Cardiac fibroblast (primary cell): Measurements from ENCODE around the gene P2RY14.
"Not testable (repeated sequence)": the region's sequence is repeated elsewhere in the genome, so short reads cannot be mapped to it uniquely, and the experiment has no call there.

Experiments
- DNase-seq, 2 donors: peaks; one replicate each; pipeline versions ENCODE4 v3.0.0 to v3.0.0-alpha.2; 2010; ENCODE audit warnings: low read depth in 2 of 2
- H3K4me3 ChIP-seq, 2 donors: replicated peaks in 1 of 2; 1 replicate in 1 of 2; 2 replicates in 1 of 2; pipeline ENCODE4 v1.5.1; 2011; ENCODE audit warnings: low read depth in 2 of 2, low read length in 2 of 2, mild to moderate bottlenecking in 2 of 2, moderate library complexity in 1 of 2
- CTCF ChIP-seq: IDR thresholded peaks from one replicate; pipeline ENCODE4 v1.5.1; 2011; ENCODE audit warnings: low read depth, mild to moderate bottlenecking, low read length, inconsistent platforms

P2RY14 gene

GRCh38 chr3:151178208-151178845 lies 100.0 kb downstream of the P2RY14 start:
- no peak overlapping the region for H3K4me3 ChIP-seq
- no peak for DNase-seq
- no peak for TF ChIP-seq CTCF

GRCh38 chr3:151175952-151176351 lies 102.4 kb downstream of the P2RY14 start:
- DNase-seq, result no peak
- TF ChIP-seq CTCF, result no peak
- H3K4me3 ChIP-seq, result no peak overlapping the region

- H3K4me3 ChIP-seq, result no peak overlapping the region
- DNase-seq, result no peak
- TF ChIP-seq CTCF, result no peak
Observed at GRCh38 chr3:151174351-151174750, 104.0 kb downstream of the P2RY14 start.

GRCh38 chr3:151171145-151171757 lies 107.1 kb downstream of the P2RY14 start:
- TF ChIP-seq CTCF, result no peak
- DNase-seq, result no peak
- H3K4me3 ChIP-seq, result no peak overlapping the region

GRCh38 chr3:151169948-151170679 lies 108.2 kb downstream of the P2RY14 start:
- DNase-seq, result peak in 1 of 2 donors; percentile 21
- not testable (repeated sequence) for H3K4me3 ChIP-seq

- DNase-seq, result no peak
- no peak overlapping the region for H3K4me3 ChIP-seq
- TF ChIP-seq CTCF, result no peak
Observed at GRCh38 chr3:151169262-151169947, 108.9 kb downstream of the P2RY14 start.
